HUES64 (cell line): Measurements from ENCODE around the gene OGN.

ENCODE experiments used
- H3K27ac ChIP-seq: 2 replicates; pipeline ENCODE4 v1.7.0; 2013; ENCODE audit warnings: low read depth, low read length, inconsistent platforms
- H3K27me3 ChIP-seq: 2 replicates; pipeline ENCODE4 v1.6.1; 2013; ENCODE audit warnings: mild to moderate bottlenecking, low read length; ENCODE audit not compliant: insufficient read depth
- H3K36me3 ChIP-seq: 2 replicates; pipeline ENCODE4 v1.6.1; 2013; ENCODE audit warnings: mild to moderate bottlenecking, low read length; ENCODE audit not compliant: insufficient read depth
- H3K4me1 ChIP-seq: 2 replicates; pipeline ENCODE4 v1.6.1; 2013; ENCODE audit warnings: mild to moderate bottlenecking, low read length, moderate library complexity; ENCODE audit not compliant: insufficient read depth
- H3K4me3 ChIP-seq: 2 replicates; pipeline ENCODE4 v1.5.1; 2013; ENCODE audit warnings: mild to moderate bottlenecking, low read length, moderate library complexity
- H3K9ac ChIP-seq: 2 replicates; pipeline ENCODE4 v1.6.1; 2013; ENCODE audit warnings: mild to moderate bottlenecking, low read depth, low read length
- H3K9me3 ChIP-seq: 2 replicates; pipeline ENCODE4 v1.6.1; 2013; ENCODE audit warnings: low read depth, low read length; ENCODE audit not compliant: insufficient read depth
- WGBS: fragments of 150-250, 120-280 bp; methylation state at CpG from one replicate; pipeline ENCODE4 v1.1.7; 2013; ENCODE audit warnings: missing lambda C conversion rate; 5-methylcytosine and 5-hydroxymethylcytosine counted together

Gene OGN

DNA sequence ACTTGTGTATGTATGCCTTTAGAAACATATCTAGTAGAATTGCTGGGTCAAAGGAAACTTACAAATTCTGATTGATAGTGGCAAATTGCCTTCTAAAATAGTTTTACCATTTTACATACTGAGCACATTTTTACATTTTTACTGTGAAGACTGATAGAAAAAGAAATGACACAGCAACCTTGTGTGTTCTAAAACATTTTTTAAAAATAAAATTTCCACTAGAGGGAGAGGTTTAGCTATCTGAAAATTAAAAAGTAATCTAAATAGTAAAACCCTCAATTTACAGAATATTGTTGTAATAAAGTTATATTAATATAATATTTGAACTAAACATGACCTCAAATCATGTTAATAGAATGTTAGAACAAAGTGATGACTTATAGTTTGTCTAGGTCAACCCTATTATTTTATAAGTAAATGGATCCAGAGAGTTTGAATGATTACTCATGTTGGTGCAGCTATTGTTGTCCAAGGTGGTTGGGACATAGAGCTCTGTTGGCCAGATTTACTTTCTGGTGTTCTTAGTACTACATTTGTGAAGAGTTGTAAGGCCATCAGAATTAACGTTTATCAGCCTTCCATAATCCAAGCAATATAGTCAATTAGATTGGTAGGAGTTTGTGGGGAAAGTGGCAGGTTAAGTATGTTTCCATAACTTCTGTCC is 61.4 kb downstream of the OGN start:
- H3K27ac ChIP-seq, result no peak overlapping the region
- H3K4me1 ChIP-seq, result no peaks in the 10 kb centered on the region
- no peak overlapping the region for H3K4me3 ChIP-seq
- peaks cover 44% of the 10 kb centered on the region for H3K36me3 ChIP-seq
- WGBS, result no CpG with 5 or more reads among the region's 1 CpG
- no peaks in the 10 kb centered on the region for H3K27me3 ChIP-seq
- no peak overlapping the region for H3K9ac ChIP-seq
- H3K9me3 ChIP-seq, result peaks cover 3% of the 10 kb centered on the region; the same call in 1 of the 2 replicates

DNA sequence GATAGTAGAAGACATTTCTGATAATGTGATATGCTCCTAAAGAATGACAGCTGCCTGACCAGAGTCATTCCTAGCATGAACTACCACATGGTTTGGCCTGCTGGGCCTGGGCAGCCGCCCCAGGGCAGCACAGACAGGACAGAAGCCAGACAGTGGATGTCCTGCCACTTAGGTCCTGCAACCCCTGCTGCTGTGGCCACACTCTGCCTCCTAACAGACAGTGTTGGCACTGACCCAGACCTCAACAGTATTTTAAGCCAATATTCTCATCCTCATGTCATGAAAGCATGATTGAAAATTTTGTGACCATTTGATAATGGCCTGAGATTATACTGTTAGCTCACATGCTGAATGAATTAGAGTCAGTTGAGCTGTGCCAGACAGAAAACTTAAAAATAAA is 62.8 kb downstream of the OGN start:
- Histone ChIP-seq H3K4me3 (no peak overlapping the region), H3K36me3 (peaks cover 48% of the 10 kb centered on the region), H3K4me1 (no peaks in the 10 kb centered on the region), H3K9me3 (peaks cover 3% of the 10 kb centered on the region; the same call in 1 of the 2 replicates), H3K9ac (no peak overlapping the region), H3K27ac (no peak overlapping the region), H3K27me3 (no peaks in the 10 kb centered on the region)
- 93% methylated on average over 1 of the region's 1 CpG for WGBS

DNA sequence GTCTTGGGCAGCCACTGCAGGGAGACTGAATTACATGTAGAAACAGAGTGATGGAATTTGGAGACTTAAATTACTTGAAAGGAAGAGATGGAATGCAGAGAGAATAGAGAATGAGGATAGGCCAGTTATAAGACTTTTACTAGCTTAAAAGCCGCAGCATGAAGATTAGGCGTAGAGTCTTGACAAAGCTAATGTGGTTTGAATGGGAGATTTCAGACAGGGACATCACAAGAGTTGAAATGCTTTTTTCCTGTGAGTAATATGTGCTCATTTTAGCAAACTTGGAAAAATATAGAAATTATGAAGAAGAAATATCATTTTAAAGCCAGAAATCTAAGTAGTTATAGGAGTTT is 71.1 kb downstream of the OGN start:
- 98% methylated on average over 2 of the region's 2 CpGs for WGBS
- H3K36me3 ChIP-seq, result peaks cover 11% of the 10 kb centered on the region
- H3K4me3 ChIP-seq, result no peak overlapping the region

More for the DNA sequence above, 71.1 kb downstream of the OGN start:
- Histone ChIP-seq H3K27me3 (no peaks in the 10 kb centered on the region), H3K9me3 (no peaks in the 10 kb centered on the region), H3K4me1 (no peaks in the 10 kb centered on the region), H3K27ac (no peak overlapping the region), H3K9ac (no peak overlapping the region)
